GM21447 (cell line): ENCODE data around the gene RNF212.
"Not testable (repeated sequence)": the region's sequence is repeated elsewhere in the genome, so short reads cannot be mapped to it uniquely, and the experiment has no call there.

ENCODE experiments used
- ATAC-seq: cut with Tn5 transposase; IDR thresholded peaks from one replicate; pipeline ENCODE4 v1.9.1; 2021; ENCODE audit not compliant: unreplicated experiment

Gene RNF212

DNA sequence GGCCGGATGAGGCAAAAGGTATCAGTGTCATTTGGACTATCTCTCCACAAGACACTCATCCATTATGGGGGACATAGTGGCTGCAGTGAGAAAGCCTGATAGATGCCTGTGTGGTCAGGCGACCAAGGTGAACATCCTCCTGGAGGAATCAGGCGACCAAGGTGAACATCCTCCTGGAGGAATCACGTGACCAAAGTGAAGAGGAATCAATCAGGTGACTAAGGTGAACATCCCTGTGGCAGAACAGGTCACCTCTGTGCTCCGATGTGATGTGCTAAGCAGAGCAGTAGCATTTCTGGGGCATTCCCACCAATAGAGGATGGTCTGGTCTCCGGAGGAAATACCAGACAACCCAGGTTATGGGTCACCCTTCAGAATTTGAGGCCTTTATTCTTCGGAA lies 44.0 kb downstream of the RNF212 start:
- no peak for ATAC-seq

DNA sequence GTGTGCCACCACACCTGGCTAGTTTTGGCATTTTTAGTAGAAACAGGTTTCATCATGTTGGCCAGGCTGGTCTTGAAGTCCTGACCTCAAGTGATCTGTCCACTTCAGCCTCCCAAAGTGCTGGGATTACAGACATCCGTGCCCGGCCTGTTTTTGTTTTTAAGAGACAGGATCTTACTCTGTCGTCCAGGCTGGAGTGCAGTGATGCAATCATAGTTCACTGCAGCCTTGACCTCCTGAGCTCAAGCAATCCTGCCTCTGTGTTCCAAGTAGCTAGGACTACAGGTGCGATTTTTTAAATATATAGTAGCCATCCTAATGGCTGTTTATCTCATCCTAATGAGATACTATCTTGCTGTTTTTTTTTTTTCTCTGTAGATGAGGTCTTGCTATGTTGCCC lies 47.6 kb downstream of the RNF212 start:
- no peak for ATAC-seq

DNA sequence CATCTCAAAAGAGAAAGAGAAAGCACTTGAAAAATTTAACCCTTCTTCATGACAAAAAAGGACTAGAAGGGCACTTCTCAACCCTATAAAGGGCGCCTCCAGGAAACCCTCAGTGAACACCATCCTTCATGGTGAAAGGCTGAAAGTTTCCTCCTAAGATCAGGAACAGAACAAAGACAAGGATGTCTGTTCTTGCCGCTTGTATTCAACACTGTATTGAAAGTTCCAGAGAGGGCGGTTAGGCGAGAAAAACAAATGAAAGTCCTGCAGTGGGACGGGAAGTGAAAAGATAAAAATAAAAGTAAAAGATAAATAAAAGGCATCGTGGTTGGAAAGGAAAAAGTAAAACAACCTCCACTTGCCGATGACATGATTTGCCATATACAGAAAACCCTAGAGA lies 50.9 kb downstream of the RNF212 start:
- no peak for ATAC-seq

DNA sequence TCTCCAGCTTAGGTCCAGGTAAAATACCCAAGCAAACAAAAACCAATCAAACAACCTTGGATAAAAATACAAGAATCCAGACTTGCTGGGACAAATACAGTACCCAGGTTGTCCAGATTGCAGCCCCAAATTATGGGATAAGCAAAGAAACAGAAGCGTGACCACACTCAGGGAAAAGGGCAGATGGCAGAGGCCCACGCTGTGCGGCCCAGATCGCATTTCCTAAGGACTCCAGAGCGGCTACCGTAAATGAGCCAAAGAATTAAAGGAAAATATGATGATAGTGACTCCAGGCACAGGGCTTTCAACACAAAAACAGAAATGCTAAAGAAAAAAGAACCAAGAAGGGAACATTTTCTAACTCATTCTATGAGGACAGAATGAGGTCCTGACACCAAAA lies 51.6 kb downstream of the RNF212 start:
- no peak for ATAC-seq

DNA sequence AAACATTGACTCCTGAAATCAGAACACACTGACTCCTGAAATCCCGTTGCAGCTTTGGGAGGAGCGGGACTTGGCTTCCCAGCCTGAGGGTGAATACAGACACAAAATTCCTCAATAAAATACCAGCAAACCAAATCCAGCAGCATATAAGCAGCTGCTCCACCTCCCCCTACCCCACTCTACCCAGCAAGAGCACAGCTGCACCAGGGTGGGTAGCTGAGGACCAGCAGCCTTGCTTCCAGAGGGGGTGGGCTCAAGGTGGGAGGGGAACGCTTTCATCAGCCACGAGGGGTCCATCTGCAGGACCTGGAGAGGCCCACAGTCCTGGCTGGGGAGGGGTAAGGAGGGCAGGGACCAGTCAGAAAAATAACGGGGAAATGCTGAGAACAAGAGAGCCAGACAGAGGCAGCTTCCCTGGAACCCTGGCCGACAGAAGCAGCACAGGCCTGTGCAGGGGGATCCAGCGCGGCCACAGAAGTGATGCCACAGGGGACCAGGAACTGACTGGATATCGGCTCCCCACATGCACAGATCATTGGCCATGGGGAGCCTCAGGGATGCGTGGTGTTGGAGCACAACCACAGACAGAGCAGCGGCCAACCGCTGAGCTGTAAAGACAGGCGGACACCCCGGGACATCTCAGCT lies 52.2 kb downstream of the RNF212 start:
- ATAC-seq, result no peak

DNA sequence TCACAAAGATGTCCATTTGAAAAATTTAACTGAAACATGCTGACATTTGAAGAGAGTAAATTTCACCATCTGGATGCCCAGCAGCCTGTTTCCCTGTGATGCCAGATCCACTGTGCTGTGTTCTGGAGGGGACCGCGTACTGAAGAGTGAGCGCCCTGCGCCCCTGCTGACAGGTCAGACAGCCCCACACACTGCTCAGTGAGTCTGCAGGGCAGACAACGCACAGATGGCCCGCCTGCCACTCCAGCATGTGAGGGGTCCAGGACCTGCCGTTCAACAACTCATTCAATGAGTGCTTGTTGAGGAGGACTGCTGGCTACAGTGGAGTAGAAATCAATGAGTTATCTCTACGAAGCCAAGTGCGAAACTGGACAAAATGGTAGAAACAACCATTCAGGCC lies 52.7 kb downstream of the RNF212 start:
- no peak for ATAC-seq

DNA sequence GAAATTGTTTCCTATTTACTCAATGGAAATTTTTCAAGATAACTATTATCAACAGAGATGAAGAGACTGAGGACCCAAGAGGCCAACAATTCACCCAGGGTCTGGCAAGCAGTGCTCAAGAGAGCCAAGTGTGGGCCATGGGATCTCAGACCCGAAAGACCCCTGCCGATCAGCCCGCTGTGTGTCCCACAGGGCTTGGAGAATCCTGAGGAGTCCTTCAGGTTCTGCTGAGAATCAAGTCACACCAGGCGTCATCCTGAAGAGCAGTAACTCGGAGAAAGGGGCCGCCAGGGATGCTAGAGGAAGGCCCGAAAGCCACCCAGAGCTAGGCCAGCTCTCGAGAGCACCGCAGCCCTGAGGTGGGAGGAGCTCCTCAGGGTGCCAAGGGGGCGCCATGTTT lies 53.2 kb downstream of the RNF212 start:
- ATAC-seq, result no peak

DNA sequence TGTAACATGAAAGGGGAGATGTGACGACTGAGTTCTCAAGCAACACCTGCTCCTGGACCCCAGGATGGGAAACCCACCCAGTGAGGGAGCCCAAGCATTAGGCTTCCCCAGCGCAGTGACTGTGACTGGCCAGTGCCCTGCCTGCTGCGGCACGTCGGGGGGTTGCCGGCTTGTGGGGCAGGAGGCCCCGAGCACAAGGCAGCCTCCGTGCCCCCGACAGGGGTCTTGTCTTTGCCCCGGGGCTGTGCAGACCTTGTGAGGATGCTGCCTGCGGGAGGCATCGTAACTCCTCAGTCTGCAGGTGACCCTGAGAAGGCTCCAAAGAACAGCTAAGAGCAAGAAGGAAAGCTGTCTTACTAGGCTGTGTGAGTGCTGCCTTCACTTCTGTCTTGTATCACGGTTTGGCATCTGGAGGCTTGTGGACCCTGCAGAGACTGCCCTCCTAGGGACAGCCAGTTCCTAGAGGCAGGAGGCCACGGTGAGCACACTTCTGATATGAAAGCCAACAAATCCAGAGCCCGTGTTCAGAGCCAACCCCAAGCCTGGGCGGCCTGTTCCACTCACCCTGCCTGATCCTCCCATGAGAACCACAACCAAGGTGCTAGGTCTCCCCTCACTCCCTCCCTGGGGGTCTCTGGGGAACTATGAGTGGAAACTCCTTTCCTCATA lies 54.2 kb downstream of the RNF212 start:
- ATAC-seq, result no peak

DNA sequence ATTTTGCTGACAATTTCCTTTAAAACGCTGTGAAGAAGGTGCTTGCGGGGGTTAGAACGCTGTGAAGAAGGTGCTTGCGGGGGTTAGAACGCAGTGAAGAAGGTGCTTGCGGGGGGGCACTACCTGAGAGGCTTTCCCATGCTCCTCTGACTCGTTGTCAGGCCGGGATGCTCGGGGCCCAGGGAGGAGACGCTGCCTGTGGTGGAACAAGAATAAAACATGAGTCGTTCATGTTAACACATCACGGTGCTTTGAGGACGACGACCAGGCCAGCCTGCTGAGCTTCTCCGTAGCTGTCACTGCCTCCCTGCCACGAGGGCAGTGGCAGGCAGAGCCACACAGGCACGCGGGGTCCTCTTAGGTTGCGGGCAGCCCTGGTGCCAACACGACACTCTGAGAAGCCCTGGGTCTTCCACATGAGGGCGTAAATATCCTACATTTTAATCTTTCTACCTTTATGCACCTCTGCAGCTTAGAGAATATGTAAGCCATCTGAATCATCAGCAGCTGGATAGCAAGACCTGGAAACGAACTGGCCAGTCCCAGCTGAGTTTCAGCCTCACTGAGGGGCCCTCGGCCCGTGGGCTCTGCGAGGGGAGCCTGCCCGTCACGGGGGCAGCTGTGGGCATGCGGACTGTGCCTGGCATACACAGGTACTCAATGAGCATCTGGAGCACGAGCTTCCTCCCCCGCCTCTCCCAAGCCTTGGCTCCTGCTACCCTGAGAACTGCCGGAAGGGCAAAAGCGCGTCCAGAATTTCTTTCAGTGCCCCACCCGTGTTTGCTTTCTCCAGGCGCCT lies 55.0 kb downstream of the RNF212 start:
- ATAC-seq, result no peak

DNA sequence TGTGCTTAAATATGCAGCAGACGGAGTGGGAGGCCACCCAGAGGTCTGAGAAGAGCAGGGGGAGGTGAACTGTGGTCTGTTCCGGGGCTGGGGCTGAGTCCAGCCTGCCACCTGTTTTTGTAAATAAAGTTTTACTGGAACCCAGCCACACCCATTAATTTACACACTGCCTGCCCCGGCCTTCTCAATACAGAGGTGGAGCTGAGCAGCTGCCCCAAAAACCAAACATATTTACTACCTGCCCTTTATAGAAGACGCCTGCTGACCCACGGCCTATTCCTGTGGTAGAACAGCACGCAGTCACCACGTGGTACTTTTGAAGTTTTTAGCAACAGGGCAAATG lies 56.0 kb downstream of the RNF212 start:
- no peak for ATAC-seq

DNA sequence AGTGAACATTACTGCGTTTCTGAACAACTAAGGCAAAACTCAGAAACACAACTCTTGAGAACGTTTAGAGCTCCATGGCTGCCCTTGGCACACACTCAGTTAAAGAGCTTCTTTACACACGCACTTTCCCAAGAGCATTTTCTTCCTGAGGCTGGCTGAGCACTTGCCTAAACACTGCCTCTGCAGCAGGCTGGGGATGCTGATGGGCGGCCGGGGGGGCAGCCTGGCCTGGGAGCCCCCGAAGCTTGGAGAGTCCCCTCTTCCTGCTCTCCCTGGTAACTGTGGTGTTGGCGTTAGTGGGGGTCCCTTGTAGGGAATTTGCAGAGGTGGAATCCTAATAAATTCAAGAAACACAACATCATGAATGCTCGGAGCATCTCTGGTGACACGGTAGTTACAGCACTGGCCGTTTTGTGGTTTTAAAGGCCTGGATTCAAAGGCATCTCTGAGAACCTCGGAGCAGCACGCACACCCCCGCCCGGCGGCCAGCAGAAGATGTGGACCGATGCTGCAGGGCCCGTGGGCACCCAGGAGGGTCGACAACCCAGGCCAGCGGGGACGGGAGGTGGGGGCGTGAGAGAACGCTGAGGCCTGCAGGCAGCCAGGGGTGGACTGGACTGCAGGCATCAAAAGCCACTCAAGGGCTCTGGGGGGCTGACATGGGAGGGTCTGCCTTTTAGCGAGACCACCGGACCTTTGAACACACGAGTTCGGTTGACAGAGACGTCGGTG lies 56.5 kb downstream of the RNF212 start:
- ATAC-seq, result no peak

DNA sequence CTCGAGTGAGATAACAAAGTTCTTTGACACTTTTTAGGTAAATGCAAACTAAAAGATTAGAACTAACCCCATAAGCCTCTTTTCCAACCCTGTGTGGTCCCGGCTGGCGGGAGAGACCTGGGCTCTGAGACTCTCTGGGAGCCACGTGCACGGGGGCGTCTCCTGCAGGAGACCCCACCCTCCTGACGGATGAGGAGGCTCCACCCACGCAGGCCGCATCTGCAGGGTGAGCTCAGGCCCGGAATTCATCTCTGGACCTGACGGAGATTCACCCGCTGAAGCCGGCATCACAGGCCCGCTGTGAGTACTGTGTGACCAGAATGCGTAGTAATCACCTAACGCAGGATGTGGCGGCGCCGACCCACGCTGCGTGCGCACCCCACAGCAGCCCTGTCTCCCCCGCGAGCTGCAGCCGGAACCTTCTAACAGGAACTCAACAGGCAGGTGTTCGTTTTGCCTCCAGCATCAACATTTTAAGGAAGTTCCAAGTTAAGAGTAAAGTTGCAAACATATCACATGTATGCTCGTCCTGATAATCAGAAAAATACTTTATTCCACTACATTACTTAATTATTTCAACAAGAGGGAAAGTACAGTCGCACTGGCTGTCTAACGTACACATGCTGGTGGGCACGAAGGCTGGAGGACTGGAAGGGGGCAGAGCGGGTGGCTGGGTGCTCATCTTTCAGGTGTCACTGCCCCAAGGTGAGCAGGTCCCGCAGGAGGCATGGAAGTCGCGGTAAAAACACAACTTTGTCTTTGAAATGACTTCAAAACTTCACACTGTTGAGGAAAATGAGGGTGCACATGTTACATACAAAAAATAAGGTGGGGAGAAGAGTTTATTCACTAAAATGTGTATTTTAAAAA lies 57.4 kb downstream of the RNF212 start:
- ATAC-seq, result no peak

DNA sequence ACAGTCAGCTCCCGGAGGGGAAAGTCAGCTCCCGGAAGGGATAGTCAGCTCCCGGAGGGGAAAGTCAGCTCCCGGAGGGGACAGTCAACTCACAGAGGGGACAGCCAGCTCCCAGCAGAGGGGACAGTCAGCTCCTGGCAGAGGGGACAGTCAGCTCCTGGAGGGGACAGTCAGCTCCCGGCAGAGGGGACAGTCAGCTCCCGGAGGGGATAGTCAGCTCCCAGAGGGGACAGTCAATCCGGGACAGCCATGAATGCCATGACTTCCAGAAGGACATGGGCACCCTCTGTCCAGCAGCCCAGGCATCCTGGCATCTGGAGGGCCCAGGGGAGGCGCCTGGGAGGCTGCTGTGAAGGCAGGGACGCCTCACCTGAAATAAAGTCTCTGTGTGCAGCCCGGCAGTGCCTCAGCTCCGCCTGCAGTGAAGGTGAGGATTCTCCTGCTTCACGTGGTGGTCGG lies 58.1 kb downstream of the RNF212 start:
- not testable (repeated sequence) for ATAC-seq

DNA sequence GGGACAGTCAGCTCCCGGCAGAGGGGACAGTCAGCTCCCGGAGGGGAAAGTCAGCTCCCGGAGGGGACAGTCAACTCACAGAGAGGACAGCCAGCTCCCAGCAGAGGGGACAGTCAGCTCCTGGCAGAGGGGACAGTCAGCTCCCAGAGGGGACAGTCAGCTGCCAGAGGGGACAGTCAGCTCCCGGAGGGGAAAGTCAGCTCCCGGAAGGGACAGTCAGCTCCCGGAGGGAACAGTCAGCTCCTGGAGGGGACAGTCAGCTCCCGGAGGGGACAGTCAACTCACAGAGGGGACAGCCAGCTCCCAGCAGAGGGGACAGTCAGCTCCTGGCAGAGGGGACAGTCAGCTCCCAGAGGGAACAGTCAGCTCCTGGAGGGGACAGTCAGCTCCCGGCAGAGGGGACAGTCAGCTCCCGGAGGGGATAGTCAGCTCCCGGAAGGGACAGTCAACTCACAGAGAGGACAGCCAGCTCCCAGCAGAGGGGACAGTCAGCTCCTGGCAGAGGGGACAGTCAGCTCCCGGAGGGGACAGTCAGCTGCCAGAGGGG lies 58.6 kb downstream of the RNF212 start:
- ATAC-seq, result not testable (repeated sequence)

DNA sequence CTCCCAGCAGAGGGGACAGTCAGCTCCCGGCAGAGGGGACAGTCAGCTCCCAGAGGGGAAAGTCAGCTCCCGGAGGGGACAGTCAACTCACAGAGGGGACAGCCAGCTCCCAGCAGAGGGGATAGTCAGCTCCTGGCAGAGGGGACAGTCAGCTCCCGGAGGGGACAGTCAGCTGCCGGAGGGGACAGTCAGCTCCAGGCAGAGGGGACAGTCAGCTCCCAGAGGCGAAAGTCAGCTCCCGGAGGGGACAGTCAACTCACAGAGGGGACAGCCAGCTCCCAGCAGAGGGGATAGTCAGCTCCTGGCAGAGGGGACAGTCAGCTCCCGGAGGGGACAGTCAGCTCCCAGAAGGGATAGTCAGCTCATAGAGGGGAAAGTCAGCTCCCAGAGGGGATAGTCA lies 59.5 kb downstream of the RNF212 start:
- ATAC-seq, result not testable (repeated sequence)

DNA sequence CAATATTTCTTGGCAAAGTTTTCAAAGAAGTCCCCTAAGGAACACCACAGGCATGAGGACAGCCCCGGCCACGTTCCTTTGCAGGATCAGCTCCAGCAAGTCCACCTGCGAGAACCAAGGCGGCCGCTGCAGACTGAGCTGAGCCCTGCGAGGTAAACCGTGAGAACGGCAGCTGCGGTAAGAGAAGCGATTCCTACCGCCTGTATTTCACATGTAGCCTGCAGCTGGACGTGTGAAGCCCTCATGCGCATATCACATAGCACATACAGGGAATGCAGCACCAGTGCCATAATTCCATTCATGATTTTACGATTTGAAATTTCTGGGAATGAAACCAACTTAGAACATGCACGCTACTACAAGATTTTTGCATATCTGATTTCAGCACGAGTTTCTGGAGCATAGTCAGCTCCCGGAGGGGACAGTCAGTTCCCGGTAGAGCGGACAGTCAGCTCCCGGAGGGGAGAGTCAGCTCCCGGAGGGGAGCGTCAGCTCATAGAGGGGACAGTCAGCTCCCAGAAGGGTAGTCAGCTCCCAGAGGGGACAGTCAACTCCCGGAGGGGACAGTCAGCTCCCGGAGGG lies 60.2 kb downstream of the RNF212 start:
- ATAC-seq, result no peak

DNA sequence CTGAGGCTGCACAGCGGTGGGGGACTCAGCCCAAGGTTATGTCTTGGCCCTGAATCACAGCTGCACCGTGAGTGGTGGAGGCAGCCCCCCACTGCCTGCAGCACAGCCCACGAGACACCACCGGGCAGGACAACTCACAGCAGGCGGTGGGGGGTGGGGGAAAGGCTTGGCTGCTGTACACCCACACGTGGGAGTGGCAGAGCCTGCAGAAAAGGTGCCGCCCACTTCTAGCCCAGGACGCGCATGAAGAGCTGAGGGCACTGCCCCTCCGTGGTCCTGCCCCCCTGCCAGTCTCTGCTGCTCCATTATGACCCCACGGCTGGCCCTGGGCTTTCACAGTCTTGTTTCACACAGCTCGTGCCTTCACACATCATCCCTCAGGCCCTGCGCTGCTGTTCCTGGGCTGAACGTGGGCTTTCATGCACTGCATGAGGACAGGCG lies 61.1 kb downstream of the RNF212 start:
- no peak for ATAC-seq

DNA sequence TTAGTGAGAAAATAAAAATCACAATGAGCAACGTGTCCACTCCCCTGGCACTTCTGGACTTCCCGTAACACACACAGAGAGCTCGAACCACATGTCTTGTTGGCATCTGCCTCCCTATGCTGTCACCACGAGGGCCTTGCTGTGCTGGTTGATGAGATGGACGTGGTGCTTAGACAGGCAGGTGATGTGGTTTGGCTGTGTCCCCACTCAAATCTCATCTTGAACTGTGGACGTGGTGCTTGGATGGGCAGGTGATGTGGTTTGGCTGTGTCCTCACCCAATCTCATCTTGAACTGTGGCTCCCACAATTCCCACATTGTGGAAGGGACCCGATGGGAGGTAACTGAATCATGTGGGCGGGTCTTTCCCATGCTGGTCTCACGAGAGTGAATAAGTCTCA lies 61.9 kb downstream of the RNF212 start:
- ATAC-seq, result no peak

DNA sequence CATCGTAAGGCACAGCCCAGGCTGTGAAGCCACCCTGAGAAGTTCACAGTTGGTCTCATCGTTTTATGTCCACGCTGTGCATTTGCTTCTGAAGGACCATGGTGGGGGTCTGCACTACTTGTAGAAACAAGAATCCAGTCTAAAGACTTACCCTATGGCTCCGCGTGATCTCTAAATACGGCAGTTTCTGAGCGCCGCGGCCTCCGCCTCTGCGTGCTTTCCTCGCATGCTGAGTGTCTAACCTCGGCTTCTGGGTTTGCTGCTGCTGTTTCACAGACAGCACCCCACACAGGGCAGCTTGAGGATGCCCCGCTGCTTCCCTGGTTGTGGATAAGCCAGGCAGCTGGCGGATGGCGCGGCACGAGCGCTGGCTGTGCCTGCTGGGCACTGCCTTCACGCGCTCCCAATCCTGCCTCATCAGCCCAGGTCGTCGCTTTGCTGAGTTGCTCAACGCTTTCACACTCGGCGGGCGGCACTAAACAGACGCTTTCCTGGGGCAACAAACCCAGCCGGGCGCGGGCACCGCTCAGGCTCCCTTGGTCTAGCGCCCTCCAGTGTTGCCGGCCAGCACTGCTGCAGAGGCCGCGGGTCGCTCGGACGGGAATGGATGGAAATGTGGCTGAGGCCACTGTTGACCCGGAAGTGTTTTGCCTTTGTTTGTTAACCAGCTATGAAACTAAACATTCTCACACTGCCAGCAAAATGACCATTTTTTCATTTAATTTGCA lies 62.7 kb downstream of the RNF212 start:
- ATAC-seq, result no peak
